Liver (tissue), 3 donors: ENCODE data around the gene MT2A.

ENCODE experiments used
- ATF3 ChIP-seq: IDR thresholded peaks from 2 replicates; pipeline ENCODE4 v1.6.1; 2016; ENCODE audit warnings: antibody characterized with exemption
- CTCF ChIP-seq: fragments of 150-350 bp; IDR thresholded peaks from 2 replicates; pipeline ENCODE4 v1.5.1; 2017; ENCODE audit warnings: improper control_type of control experiment, low read depth, low read length; ENCODE audit not compliant: missing input control
- EGR1 ChIP-seq, 2 donors: IDR thresholded peaks; 2 replicates each; pipeline ENCODE4 v1.6.1; 2016 to 2018; ENCODE audit warnings: antibody characterized with exemption in 2 of 2, low read depth in 2 of 2
- GABPA ChIP-seq, 2 donors: IDR thresholded peaks in 1 of 2; conservative IDR thresholded peaks in 1 of 2; 2 replicates each; pipeline ENCODE4 v1.6.1; 2016; ENCODE audit warnings: antibody characterized with exemption in 2 of 2, mild to moderate bottlenecking in 1 of 2, moderate library complexity in 1 of 2
- HNF4G ChIP-seq: IDR thresholded peaks from 2 replicates; pipeline ENCODE4 v1.6.1; 2016; ENCODE audit warnings: antibody characterized with exemption
- JUND ChIP-seq, 2 donors: IDR thresholded peaks; 2 replicates each; pipeline ENCODE4 v1.6.1; 2016; ENCODE audit warnings: antibody characterized with exemption in 2 of 2
- MAX ChIP-seq: IDR thresholded peaks from 2 replicates; pipeline ENCODE4 v1.6.1; 2016; ENCODE audit warnings: antibody characterized with exemption
- RAD21 ChIP-seq, 2 donors: IDR thresholded peaks; 2 replicates each; pipeline ENCODE4 v1.6.1; 2016; ENCODE audit warnings: antibody characterized with exemption in 2 of 2, mild to moderate bottlenecking in 2 of 2
- REST ChIP-seq: IDR thresholded peaks from 2 replicates; pipeline ENCODE4 v1.6.1; 2016; ENCODE audit warnings: antibody characterized with exemption, mild to moderate bottlenecking
- SP1 ChIP-seq: IDR thresholded peaks from 2 replicates; pipeline ENCODE4 v1.6.1; 2018; ENCODE audit warnings: antibody characterized with exemption, mild to moderate bottlenecking
- TAF1 ChIP-seq: conservative IDR thresholded peaks from 2 replicates; pipeline ENCODE4 v1.6.1; 2016; ENCODE audit warnings: antibody characterized with exemption, mild to moderate bottlenecking
- YY1 ChIP-seq: IDR thresholded peaks from 2 replicates; pipeline ENCODE4 v1.6.1; 2016; ENCODE audit warnings: antibody characterized with exemption, mild to moderate bottlenecking
- donor health status: healthy.
- donor health status: healthy.

- TF ChIP-seq CTCF = no peak
- TF ChIP-seq EGR1 (IDR thresholded peaks at IDR 0.05; ENCODE audit: low read depth in 2 of 2) = no peak
- TF ChIP-seq GABPA (IDR thresholded peaks at IDR 0.05 in 1 of 2, conservative IDR thresholded peaks at IDR 0.05 in 1 of 2) = no peak
- no peak for TF ChIP-seq ATF3
- TF ChIP-seq MAX = no peak
- no peak for TF ChIP-seq REST
- no peak for TF ChIP-seq SP1
- TF ChIP-seq JUND (IDR thresholded peaks at IDR 0.05) = no peak
- no peak for TF ChIP-seq RAD21 (IDR thresholded peaks at IDR 0.05)
- no peak for TF ChIP-seq HNF4G
- no peak for TF ChIP-seq TAF1
- no peak for TF ChIP-seq YY1
These were observed 40.9 kb downstream of the MT2A start for GRCh38 chr16:56649271-56649670.
